Measurements from ENCODE around the gene ACAN.

DNA sequence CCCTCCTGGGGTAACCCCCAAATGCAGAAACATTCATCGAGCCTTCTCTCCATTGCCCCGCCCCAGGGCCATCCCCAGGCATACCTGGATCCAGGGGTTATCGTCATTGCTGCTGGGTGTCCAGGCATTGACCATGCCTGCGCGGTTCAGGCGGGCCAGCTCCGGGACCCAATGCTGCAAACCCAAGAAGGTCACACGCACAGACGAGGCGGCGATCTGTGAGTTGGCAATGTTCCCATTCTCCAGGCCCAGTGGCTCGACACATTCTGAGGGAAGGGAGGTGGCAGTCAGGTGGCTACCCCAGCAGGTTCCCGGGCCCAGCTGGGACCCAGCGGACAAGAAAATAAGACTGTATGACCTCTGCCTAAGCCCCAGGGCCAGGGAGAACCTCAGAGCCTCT lies 103.9 kb downstream of the ACAN start:
- no peak for TF ChIP-seq POLR2A (IDR thresholded peaks at IDR 0.05; ENCODE audit: low read depth, low read length)
- no peak for TF ChIP-seq POLR2AphosphoS5 (IDR thresholded peaks at IDR 0.05; ENCODE audit: low read depth, low read length)
- TF ChIP-seq TAF1 (IDR thresholded peaks at IDR 0.05; ENCODE audit: borderline replicate concordance, low read depth, low read length), result no peak

Measured in GM12892 (cell line).